Neuronal stem cell (in vitro differentiated cells): ENCODE results near the gene NEU3. TPM values are rescaled to one million over a fixed set of nuclear protein-coding genes. Genes with fewer than 3 reads are reported as not detected.

Experiments used
- DNase-seq: peaks from one replicate; pipeline ENCODE4 v3.0.0-alpha.2; 2013; ENCODE audit warnings: low spot score
- H2AFZ ChIP-seq: one replicate; pipeline ENCODE4 v1.6.1; 2013; ENCODE audit warnings: mild to moderate bottlenecking, low read length, inconsistent platforms
- H2AK5ac ChIP-seq: 2 replicates; pipeline ENCODE4 v1.6.1; 2013; ENCODE audit warnings: low read depth, mild to moderate bottlenecking, inconsistent platforms, low read length, moderate library complexity, mixed read lengths
- H2BK120ac ChIP-seq: 2 replicates; pipeline ENCODE4 v1.6.1; 2013; ENCODE audit warnings: low read depth, mild to moderate bottlenecking, inconsistent platforms, low read length, moderate library complexity, mixed read lengths
- H2BK12ac ChIP-seq: one replicate; pipeline ENCODE4 v1.6.1; 2013; ENCODE audit warnings: low read length, inconsistent platforms
- H2BK15ac ChIP-seq: 2 replicates; pipeline ENCODE4 v1.6.1; 2013; ENCODE audit warnings: mild to moderate bottlenecking, low read length, inconsistent platforms, mixed read lengths
- H2BK5ac ChIP-seq: one replicate; pipeline ENCODE4 v1.6.1; 2013; ENCODE audit warnings: inconsistent platforms, mild to moderate bottlenecking, low read length, moderate library complexity
- H3K14ac ChIP-seq: one replicate; pipeline ENCODE4 v1.6.1; 2013; ENCODE audit warnings: low read length, inconsistent platforms
- H3K18ac ChIP-seq: 2 replicates; pipeline ENCODE4 v1.6.1; 2013; ENCODE audit warnings: low read length, inconsistent platforms
- H3K23ac ChIP-seq: 2 replicates; pipeline ENCODE4 v1.6.1; 2013; ENCODE audit warnings: low read depth, mild to moderate bottlenecking, mixed read lengths, low read length, inconsistent platforms; ENCODE audit not compliant: poor library complexity
- H3K27ac ChIP-seq: replicated peaks from 3 replicates; pipeline ENCODE4 v1.5.1; 2013; ENCODE audit warnings: low read length, inconsistent platforms
- H3K27me3 ChIP-seq, 3 experiments: 2 replicates each; pipeline ENCODE4 v1.6.1; 2013; ENCODE audit warnings: low read length in 3 of 3, mild to moderate bottlenecking in 2 of 3, inconsistent platforms in 1 of 3, low read depth in 1 of 3, mixed read lengths in 1 of 3, moderate library complexity in 1 of 3; ENCODE audit not compliant: control insufficient read depth in 3 of 3, insufficient read depth in 3 of 3
- H3K36me3 ChIP-seq, 2 donors: replicated peaks in 1 of 2; 2 replicates each; pipeline ENCODE4 v1.6.1; 2013; ENCODE audit warnings: low read length in 2 of 2; ENCODE audit not compliant: control insufficient read depth in 2 of 2, insufficient read depth in 2 of 2
- H3K4ac ChIP-seq: 2 replicates; pipeline ENCODE4 v1.6.1; 2013; ENCODE audit warnings: inconsistent platforms, mild to moderate bottlenecking, low read length, moderate library complexity
- H3K4me1 ChIP-seq, 2 donors: 1 replicate in 1 of 2; 2 replicates in 1 of 2; pipeline ENCODE4 v1.6.1; 2013; ENCODE audit warnings: low read length in 2 of 2, low read depth in 1 of 2; ENCODE audit not compliant: control insufficient read depth in 2 of 2, insufficient read depth in 1 of 2
- H3K4me2 ChIP-seq: one replicate; pipeline ENCODE4 v1.6.1; 2013; ENCODE audit warnings: mild to moderate bottlenecking, low read length, inconsistent platforms; ENCODE audit not compliant: insufficient read depth, poor library complexity, severe bottlenecking
- H3K4me3 ChIP-seq, 2 donors: 2 replicates each; pipeline ENCODE4 v1.5.1; 2013; ENCODE audit warnings: low read length in 2 of 2, mild to moderate bottlenecking in 2 of 2, inconsistent platforms in 1 of 2, moderate library complexity in 1 of 2
- H3K79me1 ChIP-seq: one replicate; pipeline ENCODE4 v1.6.1; 2013; ENCODE audit warnings: low read depth, mild to moderate bottlenecking, inconsistent platforms, low read length, moderate library complexity
- H3K9ac ChIP-seq: one replicate; pipeline ENCODE4 v1.6.1; 2013; ENCODE audit warnings: mild to moderate bottlenecking, low read depth, low read length, inconsistent platforms; ENCODE audit not compliant: poor library complexity
- H3K9me3 ChIP-seq, 2 donors: replicated peaks in 1 of 2; 2 replicates each; pipeline versions ENCODE3 to v1.6.1; 2013; ENCODE audit warnings: low read length in 2 of 2, mild to moderate bottlenecking in 2 of 2, inconsistent platforms in 1 of 2, low read depth in 1 of 2, mixed read lengths in 1 of 2, moderate library complexity in 1 of 2; ENCODE audit not compliant: control insufficient read depth in 2 of 2, insufficient read depth in 1 of 2
- H4K8ac ChIP-seq: one replicate; pipeline ENCODE4 v1.6.1; 2013; ENCODE audit warnings: low read depth, mild to moderate bottlenecking, inconsistent platforms, low read length, moderate library complexity
- H4K91ac ChIP-seq: one replicate; pipeline ENCODE4 v1.6.1; 2013; ENCODE audit warnings: low read length, low read depth, mild to moderate bottlenecking, inconsistent platforms; ENCODE audit not compliant: poor library complexity
- WGBS, 2 donors: extraction: QIAGEN DNeasy Blood & Tissue Kit; methylation state at CpG; one replicate each; pipeline ENCODE4 v1.1.7; 2013; ENCODE audit warnings: missing lambda C conversion rate in 2 of 2, mixed read lengths in 1 of 2; ENCODE audit not compliant: insufficient read length in 2 of 2, insufficient replicate concordance in 1 of 2; ENCODE audit errors: extremely low coverage in 2 of 2; 5-methylcytosine and 5-hydroxymethylcytosine counted together
- polyA plus RNA-seq, 2 experiments: library from polyadenylated mRNA; stranded (reverse); fragments of 200-250 nt; gene quantifications; one replicate each; pipeline ENCODE4 v1.2.3, GENCODE V29; 2013

The NEU3 gene, protein sequence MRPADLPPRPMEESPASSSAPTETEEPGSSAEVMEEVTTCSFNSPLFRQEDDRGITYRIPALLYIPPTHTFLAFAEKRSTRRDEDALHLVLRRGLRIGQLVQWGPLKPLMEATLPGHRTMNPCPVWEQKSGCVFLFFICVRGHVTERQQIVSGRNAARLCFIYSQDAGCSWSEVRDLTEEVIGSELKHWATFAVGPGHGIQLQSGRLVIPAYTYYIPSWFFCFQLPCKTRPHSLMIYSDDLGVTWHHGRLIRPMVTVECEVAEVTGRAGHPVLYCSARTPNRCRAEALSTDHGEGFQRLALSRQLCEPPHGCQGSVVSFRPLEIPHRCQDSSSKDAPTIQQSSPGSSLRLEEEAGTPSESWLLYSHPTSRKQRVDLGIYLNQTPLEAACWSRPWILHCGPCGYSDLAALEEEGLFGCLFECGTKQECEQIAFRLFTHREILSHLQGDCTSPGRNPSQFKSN
- polyA plus RNA-seq (2013, experiment 1 of 2), result 6.0 TPM
- 6.6 TPM for polyA plus RNA-seq (2013, experiment 2 of 2)

DNA sequence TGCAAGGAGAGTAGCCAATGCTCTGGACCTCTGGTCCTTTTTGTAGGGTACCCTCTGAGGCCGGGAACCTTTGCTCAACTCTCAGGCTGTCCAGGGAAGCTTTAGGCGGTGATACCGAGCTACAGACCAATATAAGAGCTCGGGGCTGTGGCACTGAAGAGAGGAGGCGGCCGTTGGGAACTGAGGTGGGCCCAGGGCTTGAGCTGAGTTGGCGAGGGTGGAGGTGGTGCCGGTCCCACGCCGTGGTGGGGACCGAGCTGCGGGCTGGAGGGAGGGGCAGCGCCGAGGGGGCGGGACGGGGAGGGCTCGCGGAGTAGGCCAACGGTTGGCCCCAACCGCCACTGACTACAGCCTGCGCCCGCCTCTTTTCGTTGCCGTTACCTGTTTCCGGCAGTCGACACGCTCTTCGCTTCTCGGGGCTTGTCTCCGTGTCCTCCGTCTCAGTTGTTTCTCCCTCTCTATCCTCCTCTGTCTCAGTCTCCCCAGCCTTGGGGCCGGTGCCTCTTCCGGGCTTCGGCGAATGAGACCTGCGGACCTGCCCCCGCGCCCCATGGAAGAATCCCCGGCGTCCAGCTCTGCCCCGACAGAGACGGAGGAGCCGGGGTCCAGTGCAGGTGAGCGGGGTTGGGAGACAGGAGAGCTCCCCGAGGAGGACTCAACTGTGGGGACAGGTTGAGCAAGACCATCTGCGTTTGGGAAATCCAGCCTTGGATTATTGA, at the start of gene NEU3:
NEU3 (plus strand) TSS at position 393 of the 719 bp plus-strand sequence; CDS start at position 521, 128 bp downstream.
- Histone ChIP-seq H3K4ac (no peak within 1 kb of the TSS), H3K27ac (peak within 1 kb of the TSS; percentile 71), H3K4me2 (peak within 1 kb of the TSS; percentile 79), H3K18ac (peak within 1 kb of the TSS; percentile 89), H3K36me3 (peaks cover 0 to 1% of the 10 kb centered on the region in 2 donors), H2BK15ac (no peak within 1 kb of the TSS), H2BK12ac (no peak within 1 kb of the TSS), H2AFZ (peak within 1 kb of the TSS; percentile 95), H2AK5ac (no peak within 1 kb of the TSS), H3K79me1 (no peaks in the 10 kb centered on the region), H3K9me3 (no peaks in the 10 kb centered on the region), H3K4me1 (peaks cover 0 to 2% of the 10 kb centered on the region in 2 donors), H4K91ac (no peak within 1 kb of the TSS), H3K9ac (peak within 1 kb of the TSS; percentile 82), H2BK5ac (no peak within 1 kb of the TSS), H3K4me3 (peak within 1 kb of the TSS; percentile 75 to 91), H3K14ac (peak within 1 kb of the TSS; percentile 79), H4K8ac (no peak within 1 kb of the TSS), H3K27me3 (no peaks in the 10 kb centered on the region), H3K23ac (peak within 1 kb of the TSS; percentile 87), H2BK120ac (no peak within 1 kb of the TSS)
- no CpG with 5 or more reads among the region's 46 CpGs for WGBS, 2 donors
- DNase-seq, result peak; percentile 51

DNA sequence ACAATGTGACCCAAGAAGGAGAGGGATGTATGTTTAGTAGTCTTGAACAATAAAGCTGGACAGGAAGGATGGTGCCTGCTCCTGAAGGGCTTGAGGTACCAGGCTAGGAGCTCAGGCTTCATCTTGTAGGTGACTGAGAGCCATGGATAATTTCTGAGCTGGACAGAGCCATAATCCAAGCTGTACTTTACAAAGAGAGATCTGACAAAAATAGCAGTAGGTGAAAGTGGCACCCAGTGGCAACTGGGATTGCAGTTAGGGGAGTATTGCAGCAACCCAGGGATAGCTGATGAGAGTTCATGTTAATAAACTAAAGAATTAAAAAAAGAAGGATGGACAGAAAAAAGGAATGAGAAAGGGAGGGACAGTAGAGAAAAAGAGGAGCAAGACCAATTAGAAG, 47.2 kb upstream of the NEU3 start:
- no peak overlapping the region for H2BK12ac ChIP-seq
- no peak overlapping the region for H4K91ac ChIP-seq
- no peaks in the 10 kb centered on the region for H3K4me1 ChIP-seq
- no peak overlapping the region for H2BK5ac ChIP-seq
- H3K9ac ChIP-seq, result no peak overlapping the region
- H3K4me3 ChIP-seq, result peak overlapping the region in 1 of 2 donors; percentile 54
- no peak overlapping the region for H3K27ac ChIP-seq
- no peak overlapping the region for H3K23ac ChIP-seq
- no peaks in the 10 kb centered on the region for H3K27me3 ChIP-seq
- no peak for DNase-seq
- H3K79me1 ChIP-seq, result no peaks in the 10 kb centered on the region
- no peak overlapping the region for H2BK120ac ChIP-seq
- H3K18ac ChIP-seq, result no peak overlapping the region
- no peak overlapping the region for H3K4ac ChIP-seq
- peaks cover 1 to 34% of the 10 kb centered on the region in 2 donors for H3K36me3 ChIP-seq
- H3K14ac ChIP-seq, result no peak overlapping the region
- H3K4me2 ChIP-seq, result no peak overlapping the region
- no peak overlapping the region for H2AFZ ChIP-seq
- H4K8ac ChIP-seq, result no peak overlapping the region
- no peak overlapping the region for H2BK15ac ChIP-seq
- H3K9me3 ChIP-seq, result no peaks in the 10 kb centered on the region
- H2AK5ac ChIP-seq, result no peak overlapping the region

DNA sequence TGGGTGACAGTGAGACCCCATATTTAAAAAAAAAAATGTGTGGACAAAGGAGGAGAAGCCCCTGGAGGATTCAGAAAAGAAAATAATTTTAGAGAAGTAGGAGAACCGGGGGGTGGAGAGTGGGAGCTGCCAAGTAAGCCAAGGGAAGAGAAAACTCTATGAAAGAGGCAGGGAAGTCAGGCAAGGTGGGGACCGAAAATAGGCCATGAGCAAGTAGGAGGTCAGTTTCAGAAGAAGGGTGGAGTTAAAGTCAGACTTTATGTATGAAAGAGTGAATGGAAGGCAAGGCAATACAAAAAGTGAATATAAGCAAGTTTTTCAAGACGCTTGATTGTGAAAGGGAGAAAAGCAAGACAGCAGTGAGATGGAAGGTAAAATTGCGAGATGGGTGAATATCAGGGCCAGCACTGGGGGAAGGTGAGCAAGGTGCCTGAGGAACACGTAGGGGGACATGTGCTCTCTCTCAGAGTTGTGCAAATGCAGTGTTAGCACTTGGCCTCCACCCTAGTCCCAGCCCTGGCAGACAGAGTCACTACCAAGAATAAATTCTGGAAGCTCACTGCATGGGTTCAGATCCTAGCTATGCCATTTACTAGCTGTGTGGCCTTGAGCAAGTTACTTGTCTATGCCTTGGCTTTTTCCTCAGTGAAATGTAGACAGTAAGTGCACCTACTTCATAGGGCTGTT, 46.5 kb upstream of the NEU3 start:
- H3K4me2 ChIP-seq, result no peak overlapping the region
- H3K36me3 ChIP-seq, result peaks cover 0 to 27% of the 10 kb centered on the region in 2 donors
- no peak overlapping the region for H2BK15ac ChIP-seq
- H3K14ac ChIP-seq, result no peak overlapping the region
- H3K9ac ChIP-seq, result no peak overlapping the region
- no peak overlapping the region for H2AK5ac ChIP-seq
- no peak for DNase-seq
- no peak overlapping the region for H3K27ac ChIP-seq
- H3K18ac ChIP-seq, result no peak overlapping the region
- H3K79me1 ChIP-seq, result no peaks in the 10 kb centered on the region
- H4K91ac ChIP-seq, result no peak overlapping the region
- no peak overlapping the region for H4K8ac ChIP-seq
- WGBS, 2 donors, result no CpG with 5 or more reads among the region's 5 CpGs
- no peaks in the 10 kb centered on the region for H3K27me3 ChIP-seq
- no peak overlapping the region for H3K4me3 ChIP-seq
- no peak overlapping the region for H3K4ac ChIP-seq
- no peaks in the 10 kb centered on the region for H3K9me3 ChIP-seq
- H2BK5ac ChIP-seq, result no peak overlapping the region
- no peak overlapping the region for H2AFZ ChIP-seq
- H3K4me1 ChIP-seq, result no peaks in the 10 kb centered on the region
- H2BK12ac ChIP-seq, result no peak overlapping the region
- no peak overlapping the region for H3K23ac ChIP-seq
- H2BK120ac ChIP-seq, result no peak overlapping the region

GRCh38 chr11:74948546-74948897, 40.2 kb upstream of the NEU3 start:
- Histone ChIP-seq H3K9ac (peak overlapping the region; percentile 73), H2BK12ac (no peak overlapping the region), H3K4me3 (peak overlapping the region; percentile 92 to 94), H3K36me3 (peaks cover 2 to 23% of the 10 kb centered on the region in 2 donors), H3K27ac (no peak overlapping the region), H2BK120ac (no peak overlapping the region), H3K4ac (no peak overlapping the region), H3K79me1 (no peaks in the 10 kb centered on the region), H3K27me3 (no peaks in the 10 kb centered on the region), H3K9me3 (no peaks in the 10 kb centered on the region), H2AFZ (peak overlapping the region; percentile 94), H3K4me2 (peak overlapping the region; percentile 81), H2AK5ac (no peak overlapping the region), H3K4me1 (peaks cover 5% of the 10 kb centered on the region in 2 donors), H2BK15ac (peak overlapping the region; percentile 63), H4K8ac (no peak overlapping the region), H3K14ac (no peak overlapping the region), H3K23ac (peak overlapping the region; percentile 97), H4K91ac (no peak overlapping the region), H2BK5ac (peak overlapping the region; percentile 19), H3K18ac (peak overlapping the region; percentile 97)
- no CpG with 5 or more reads among the region's 9 CpGs for WGBS, 2 donors
- no peak for DNase-seq
